GM12872 (cell line): Measurements from ENCODE around the gene NGFR.

Experiments
- CTCF ChIP-seq: IDR thresholded peaks from 3 replicates; pipeline ENCODE4 v1.5.1; 2011; ENCODE audit warnings: low read depth, mild to moderate bottlenecking, low read length, moderate library complexity; ENCODE audit not compliant: insufficient read depth

Gene NGFR

DNA sequence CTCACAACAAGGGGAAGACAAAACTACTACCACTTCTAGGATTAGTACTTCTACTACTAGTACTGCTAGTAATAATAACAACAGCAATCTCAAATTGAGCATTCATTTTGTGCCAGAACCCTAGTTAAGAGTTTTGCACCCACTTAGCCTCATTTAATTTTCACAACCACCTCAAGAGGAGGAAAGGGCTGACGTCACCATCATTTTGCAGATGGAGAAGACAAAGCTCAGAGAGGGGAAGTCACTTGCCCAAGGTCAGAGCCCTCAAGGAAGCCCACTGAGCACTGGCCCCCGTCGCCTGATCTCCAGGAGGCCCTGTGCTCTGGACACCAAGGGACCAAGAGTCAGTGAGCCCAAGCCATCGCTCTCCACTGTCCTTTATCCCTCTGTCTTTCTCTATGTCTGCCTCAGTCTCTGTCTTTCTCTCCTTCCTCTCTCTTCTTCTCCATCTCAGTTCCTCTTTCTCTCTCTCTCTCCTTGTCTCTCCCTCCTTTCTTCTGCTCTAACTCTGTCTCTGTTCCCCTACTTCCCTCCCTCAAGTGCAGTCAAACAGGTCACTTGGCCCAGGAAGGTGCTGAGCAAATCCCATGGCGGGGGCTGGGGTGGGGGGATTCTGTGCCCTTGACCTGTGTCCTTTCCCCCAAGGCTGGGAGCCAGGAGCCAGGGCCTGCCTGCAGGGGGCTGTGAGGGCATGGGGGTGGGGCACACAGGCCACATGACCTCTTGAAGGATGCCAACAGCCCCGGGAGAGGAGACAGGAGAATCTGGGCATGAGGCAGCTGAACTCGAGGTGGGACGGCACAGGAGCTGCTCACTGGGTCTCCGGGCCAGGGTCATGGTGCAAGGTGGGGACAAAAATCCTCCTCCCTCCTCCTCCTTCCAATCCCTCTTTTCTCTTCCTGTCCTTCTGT is 11.2 kb upstream of the NGFR start:
- TF ChIP-seq CTCF: no peak

- no peak for TF ChIP-seq CTCF
These were observed 10.5 kb upstream of the NGFR start for GRCh38 chr17:49484588-49484987.

DNA sequence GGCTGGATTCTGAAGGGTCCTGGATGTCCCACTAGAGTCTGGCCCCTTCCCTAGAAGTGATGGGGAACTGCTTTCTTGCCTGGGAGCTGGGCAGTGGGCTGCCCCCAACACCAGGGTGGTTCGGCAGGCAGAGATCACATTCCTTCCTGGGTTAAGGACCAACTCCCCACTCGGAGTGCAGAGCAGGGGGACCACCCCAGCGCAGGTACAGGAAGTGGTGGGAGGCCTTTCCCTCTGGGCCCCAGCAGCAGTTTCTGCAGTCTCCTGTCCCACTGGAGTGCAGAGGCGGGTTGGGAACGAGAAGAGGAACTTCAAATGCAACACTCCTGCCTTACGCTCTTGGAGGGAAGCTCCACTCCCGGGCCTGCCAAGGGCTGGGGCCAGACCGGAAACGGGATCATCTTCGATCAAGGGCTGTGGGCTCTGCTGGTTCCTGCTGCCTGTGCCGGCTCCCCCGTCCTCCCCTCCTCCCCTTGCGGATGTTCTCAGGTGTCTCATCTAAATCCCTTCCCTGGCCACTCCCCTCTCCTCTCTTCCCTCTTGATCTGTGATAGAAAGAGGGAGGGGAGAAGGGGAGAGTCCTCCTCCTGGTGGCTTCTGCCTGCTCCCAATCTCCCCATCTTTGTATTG is 9.0 kb upstream of the NGFR start:
- no peak for TF ChIP-seq CTCF

DNA sequence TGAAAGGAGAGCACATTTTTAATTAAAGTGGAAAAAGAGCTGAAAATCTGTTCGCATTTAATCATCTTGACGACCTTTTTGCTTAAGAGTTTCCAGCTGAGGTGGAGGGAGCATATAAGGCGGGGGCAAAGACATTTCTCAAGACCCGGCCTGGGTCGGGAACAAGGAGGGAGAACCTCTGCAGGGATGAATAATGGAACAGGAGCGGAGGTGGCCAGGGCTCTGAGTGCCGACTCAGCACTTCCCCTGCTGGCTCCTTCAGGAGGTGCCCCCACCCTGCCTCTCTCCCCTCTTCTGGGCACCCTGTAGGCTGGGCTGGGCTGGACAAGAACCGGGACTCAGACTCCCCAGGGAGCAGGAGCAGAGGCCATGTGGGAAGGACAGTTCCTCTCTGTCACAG is 7.9 kb upstream of the NGFR start:
- no peak for TF ChIP-seq CTCF

DNA sequence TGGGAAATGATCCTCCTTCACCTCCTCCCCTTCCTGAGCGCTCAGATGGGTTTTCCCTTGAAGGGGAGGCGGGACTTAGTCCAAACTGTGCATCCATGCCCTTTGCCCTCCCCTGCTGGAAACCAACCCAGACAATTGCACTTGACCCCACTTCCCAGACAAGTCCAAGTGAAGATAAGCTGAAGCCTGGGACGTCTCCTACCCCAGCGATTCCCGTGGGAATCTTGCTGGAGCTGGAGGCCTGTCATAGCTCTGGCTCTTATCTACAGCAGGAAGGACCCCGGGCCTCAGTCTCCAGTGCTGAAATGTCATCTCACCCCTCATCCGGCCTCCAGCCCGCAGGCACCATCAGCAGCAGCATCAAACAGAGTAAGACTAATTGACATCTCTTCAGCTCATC is 6.5 kb upstream of the NGFR start:
- TF ChIP-seq CTCF: no peak

- TF ChIP-seq CTCF: no peak
These were observed 5.7 kb upstream of the NGFR start for GRCh38 chr17:49489348-49489747.

GRCh38 chr17:49490276-49490675 is 4.8 kb upstream of the NGFR start:
- TF ChIP-seq CTCF: no peak
